ENCODE data around the gene ADGRA1. TPM values are rescaled to one million over a fixed set of nuclear protein-coding genes. Genes with fewer than 3 reads are reported as not detected.

ADGRA1 gene
- total RNA-seq, 4 donors from 2014 or later, result 0.13 to 0.40 (median 0.29) TPM

- no peak overlapping the region for H3K4me3 ChIP-seq (replicated peaks in 1 of 3)
- intact Hi-C loops (cut with DNase I), result no loop called here
- H3K9me3 ChIP-seq, result no peaks in the 10 kb centered on the region
- no peaks in the 10 kb centered on the region for H3K27me3 ChIP-seq
- DNase-seq, result no peak
- H3K4me1 ChIP-seq, result no peaks in the 10 kb centered on the region
- no peak for TF ChIP-seq POLR2A (IDR thresholded peaks at IDR 0.05)
- TF ChIP-seq CTCF (IDR thresholded peaks at IDR 0.05), result no peak
- H3K36me3 ChIP-seq, result no peaks in the 10 kb centered on the region
- H3K27ac ChIP-seq, result no peak overlapping the region
- WGBS, 2 donors, result 74 to 79% methylated on average over 22 to 24 of the region's 26 CpGs
Measured at GRCh38 chr10:133045556-133046389, 42.0 kb upstream of the ADGRA1 start.

DNA sequence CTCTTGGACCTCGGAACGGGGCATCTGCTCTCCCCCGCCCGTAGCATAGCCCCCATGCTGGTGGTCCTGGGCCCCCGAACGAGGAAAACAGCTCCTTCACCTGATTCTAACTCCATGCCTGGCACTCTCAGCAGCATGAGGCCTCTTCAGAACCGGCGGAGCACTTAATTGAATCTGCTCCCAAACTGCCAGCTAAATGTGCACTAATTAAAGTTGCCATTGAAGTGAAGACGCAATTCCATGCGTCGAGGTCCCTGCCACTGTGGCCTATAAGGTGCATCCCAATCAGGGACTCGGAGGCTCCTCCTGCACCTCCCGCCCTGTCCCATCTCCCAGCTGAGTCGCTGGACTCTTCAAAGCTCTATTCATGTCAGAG is 41.3 kb upstream of the ADGRA1 start:
- Histone ChIP-seq H3K27me3 (no peaks in the 10 kb centered on the region), H3K36me3 (no peaks in the 10 kb centered on the region), H3K4me1 (no peaks in the 10 kb centered on the region), H3K9me3 (no peaks in the 10 kb centered on the region), H3K4me3 (replicated peaks in 1 of 3) (no peak overlapping the region), H3K27ac (no peak overlapping the region)
- no peak for TF ChIP-seq CTCF (IDR thresholded peaks at IDR 0.05)
- TF ChIP-seq POLR2A (IDR thresholded peaks at IDR 0.05), result no peak
- DNase-seq, result no peak
- intact Hi-C loops (cut with DNase I), result no loop called here
- WGBS, 2 donors, result 51 to 62% methylated on average over 14 of the region's 14 CpGs

DNA sequence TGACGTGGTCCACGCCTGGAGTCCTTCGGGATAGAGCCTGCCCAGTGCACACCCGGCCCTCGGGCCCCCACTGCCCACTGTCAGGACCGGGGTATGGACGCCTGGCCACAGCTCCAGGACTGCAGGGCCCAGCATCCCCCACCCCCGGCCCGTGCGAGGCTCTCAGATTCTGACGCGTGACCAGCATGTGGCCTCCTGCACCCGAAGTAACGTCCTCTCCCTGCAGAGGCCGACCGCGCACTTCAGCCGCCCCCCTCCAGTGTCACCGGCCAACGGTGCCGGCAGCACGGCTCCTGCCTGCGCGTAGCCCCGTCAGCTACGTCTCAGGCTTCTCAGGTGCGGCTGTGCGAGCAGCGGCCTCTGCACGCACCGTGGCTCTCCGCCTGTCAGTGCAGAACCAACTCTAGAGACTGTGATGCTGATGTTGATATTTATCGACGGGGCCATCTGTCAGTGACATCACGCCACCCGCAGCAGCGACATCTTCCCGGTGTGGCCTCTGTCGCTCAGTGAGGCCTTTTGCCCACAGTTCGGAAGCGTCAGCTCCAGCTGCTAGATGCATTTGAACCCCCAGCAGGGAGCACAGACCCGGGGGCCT is 40.1 kb upstream of the ADGRA1 start:
- TF ChIP-seq CTCF (IDR thresholded peaks at IDR 0.05) (no peak), POLR2A (IDR thresholded peaks at IDR 0.05) (no peak)
- no peak for DNase-seq
- Histone ChIP-seq H3K27ac (no peak overlapping the region), H3K27me3 (no peaks in the 10 kb centered on the region), H3K4me1 (no peaks in the 10 kb centered on the region), H3K4me3 (replicated peaks in 1 of 3) (no peak overlapping the region), H3K36me3 (no peaks in the 10 kb centered on the region), H3K9me3 (no peaks in the 10 kb centered on the region)
- intact Hi-C loops (cut with DNase I), result no loop called here
- WGBS, 2 donors, result 82 to 85% methylated on average over 25 to 33 of the region's 42 CpGs

DNA sequence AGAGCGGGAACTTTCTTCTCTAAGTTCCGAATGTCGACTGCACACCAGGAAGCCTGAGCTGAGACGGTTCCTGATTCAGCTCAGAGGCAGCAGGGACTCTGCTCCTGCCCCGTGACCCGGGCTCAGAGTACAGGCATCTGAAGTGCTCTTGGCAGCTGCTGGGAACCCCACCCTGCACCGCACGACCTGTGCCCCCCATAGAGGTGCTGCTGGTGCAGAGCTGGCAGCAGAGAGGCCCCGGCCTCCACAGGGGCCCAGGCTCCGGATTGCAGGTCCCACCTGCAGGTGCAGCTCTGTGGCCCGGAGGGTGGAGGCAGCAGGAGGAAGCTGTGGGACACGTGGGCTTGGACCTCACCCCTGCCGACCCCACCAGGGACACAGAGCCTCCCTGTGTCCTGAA is 39.5 kb upstream of the ADGRA1 start:
- Histone ChIP-seq H3K27ac (no peak overlapping the region), H3K36me3 (no peaks in the 10 kb centered on the region)
- WGBS, 2 donors, result 41 to 56% methylated on average over 2 to 10 of the region's 13 CpGs

More for the DNA sequence above, 39.5 kb upstream of the ADGRA1 start:
- Histone ChIP-seq H3K9me3 (no peaks in the 10 kb centered on the region), H3K4me1 (no peaks in the 10 kb centered on the region), H3K4me3 (replicated peaks in 1 of 3) (no peak overlapping the region), H3K27me3 (no peaks in the 10 kb centered on the region)
- intact Hi-C loops (cut with DNase I), result no loop called here
- DNase-seq, result no peak
- TF ChIP-seq CTCF (IDR thresholded peaks at IDR 0.05) (no peak), POLR2A (IDR thresholded peaks at IDR 0.05) (no peak)
